GM12891 (cell line): ENCODE data around the gene ROBO1. TPM values are rescaled to one million over a fixed set of nuclear protein-coding genes. Genes with fewer than 3 reads are reported as not detected.
"Not testable (repeated sequence)": the region's sequence is repeated elsewhere in the genome, so short reads cannot be mapped to it uniquely, and the experiment has no call there.

Experiments
- DNase-seq: peaks from one replicate; pipeline ENCODE4 v3.0.0; 2011; ENCODE audit warnings: low spot score; ENCODE audit not compliant: insufficient read length
- FAIRE-seq: peaks from 2 replicates; lab custom pipeline; 2011; peaks lifted over from hg19 to GRCh38; lab: Jason Lieb, UNC
- PAX5 ChIP-seq: IDR thresholded peaks from 2 replicates; pipeline ENCODE4 v1.6.1; 2011; ENCODE audit warnings: low read length, moderate library complexity, mild to moderate bottlenecking; ENCODE audit not compliant: insufficient read depth, severe bottlenecking
- POLR2A ChIP-seq: IDR thresholded peaks from 2 replicates; pipeline ENCODE4 v1.6.1; 2011; ENCODE audit warnings: low read depth, low read length, control low read depth
- POLR2AphosphoS5 ChIP-seq: IDR thresholded peaks from 2 replicates; pipeline ENCODE4 v1.6.1; 2011; ENCODE audit warnings: low read depth, low read length, control low read depth
- POU2F2 ChIP-seq: IDR thresholded peaks from 2 replicates; pipeline ENCODE4 v1.6.1; 2011; ENCODE audit warnings: low read depth, mild to moderate bottlenecking, control low read depth, low read length, moderate library complexity
- SPI1 ChIP-seq: IDR thresholded peaks from 2 replicates; pipeline ENCODE4 v1.6.1; 2011; ENCODE audit warnings: low read depth, low read length, control low read depth
- TAF1 ChIP-seq: IDR thresholded peaks from 2 replicates; pipeline ENCODE4 v1.6.1; 2011; ENCODE audit warnings: low read depth, low read length, control low read depth
- polyA plus RNA-seq: library from polyadenylated mRNA; unstranded; fragments of >200 nt; gene quantifications from one replicate; pipeline ENCODE4 v1.2.1, GENCODE V29; 2012; ENCODE audit warnings: low read depth, missing spikeins, inconsistent platforms; ENCODE audit not compliant: missing spikeins

ROBO1 gene
- polyA plus RNA-seq: 22.5 TPM

- FAIRE-seq: no peak
- TF ChIP-seq POLR2AphosphoS5 (no peak), PAX5 (no peak), POU2F2 (no peak), SPI1 (no peak)
- no peak for DNase-seq
Measured at GRCh38 chr3:79767905-79768267, at the start of gene ROBO1. TSS of gene ROBO1 (minus strand) at chr3:79767998.

- FAIRE-seq: no peak
- no peak for DNase-seq
- TF ChIP-seq POLR2A: no peak
- TF ChIP-seq PAX5: no peak
- no peak for TF ChIP-seq SPI1
- TF ChIP-seq TAF1: no peak
- no peak for TF ChIP-seq POLR2AphosphoS5
- no peak for TF ChIP-seq POU2F2
Measured at GRCh38 chr3:79817224-79817623, 49.4 kb upstream of the ROBO1 start.

GRCh38 chr3:79815478-79815877 is 47.7 kb upstream of the ROBO1 start:
- DNase-seq (no peak), FAIRE-seq (no peak)
- TF ChIP-seq POLR2A (no peak), POLR2AphosphoS5 (no peak), TAF1 (no peak), PAX5 (no peak), POU2F2 (no peak), SPI1 (no peak)

- TF ChIP-seq POU2F2 (no peak), POLR2A (no peak), SPI1 (no peak), POLR2AphosphoS5 (no peak), PAX5 (no peak), TAF1 (no peak)
- FAIRE-seq (no peak), DNase-seq (no peak)
Measured at GRCh38 chr3:79810581-79810980, 42.8 kb upstream of the ROBO1 start.

- TF ChIP-seq SPI1 (no peak), PAX5 (no peak), POLR2A (no peak), TAF1 (no peak), POU2F2 (no peak), POLR2AphosphoS5 (no peak)
- no peak for FAIRE-seq
Measured at GRCh38 chr3:79810092-79810491, 42.3 kb upstream of the ROBO1 start.

GRCh38 chr3:79809106-79809505 is 41.3 kb upstream of the ROBO1 start:
- DNase-seq (no peak), FAIRE-seq (no peak)
- no peak for TF ChIP-seq PAX5

More at GRCh38 chr3:79810092-79810491, 42.3 kb upstream of the ROBO1 start:
- DNase-seq: no peak

DNA sequence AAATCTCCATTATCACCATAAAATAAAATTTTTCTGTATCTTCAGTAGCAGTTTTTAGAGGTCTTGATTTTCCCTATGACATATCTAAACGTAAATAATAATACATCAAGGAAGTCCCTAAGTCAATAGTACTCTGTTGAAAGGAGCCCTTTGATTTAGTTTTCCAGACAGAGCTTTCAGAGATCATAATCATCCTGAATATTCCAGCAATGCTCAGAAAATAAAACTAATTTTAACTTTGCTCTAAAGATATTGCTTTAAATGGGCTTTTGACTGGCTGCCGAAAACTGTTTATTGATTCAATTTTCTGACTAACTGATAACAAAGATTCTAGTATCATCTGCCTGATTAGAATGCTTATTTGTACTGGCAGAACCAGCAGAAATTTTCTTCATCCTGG is 40.7 kb upstream of the ROBO1 start:
- TF ChIP-seq TAF1 (no peak), POU2F2 (no peak), POLR2A (no peak), PAX5 (no peak), POLR2AphosphoS5 (no peak), SPI1 (no peak)
- FAIRE-seq: no peak
- DNase-seq: no peak

DNA sequence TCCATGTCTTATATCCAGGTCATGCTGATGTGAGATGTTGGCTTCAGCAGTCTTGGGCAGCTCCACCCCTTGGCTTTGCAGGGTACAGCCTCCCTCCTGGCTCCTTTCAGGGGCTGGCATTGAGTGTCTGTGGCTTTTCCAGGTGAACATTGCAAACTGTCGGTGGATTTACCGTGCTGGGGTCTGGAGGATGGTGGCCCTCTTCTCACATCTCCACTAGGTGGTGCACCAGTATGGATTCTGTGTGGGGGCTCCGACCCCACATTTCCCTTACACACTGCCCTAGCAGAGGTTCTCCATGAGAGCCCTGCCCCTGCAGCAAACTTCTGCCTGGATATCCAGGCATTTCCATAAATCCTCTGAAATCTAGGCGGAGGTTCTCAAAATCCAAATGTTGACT is 22.4 kb upstream of the ROBO1 start:
- FAIRE-seq, DNase-seq: not testable (repeated sequence)

DNA sequence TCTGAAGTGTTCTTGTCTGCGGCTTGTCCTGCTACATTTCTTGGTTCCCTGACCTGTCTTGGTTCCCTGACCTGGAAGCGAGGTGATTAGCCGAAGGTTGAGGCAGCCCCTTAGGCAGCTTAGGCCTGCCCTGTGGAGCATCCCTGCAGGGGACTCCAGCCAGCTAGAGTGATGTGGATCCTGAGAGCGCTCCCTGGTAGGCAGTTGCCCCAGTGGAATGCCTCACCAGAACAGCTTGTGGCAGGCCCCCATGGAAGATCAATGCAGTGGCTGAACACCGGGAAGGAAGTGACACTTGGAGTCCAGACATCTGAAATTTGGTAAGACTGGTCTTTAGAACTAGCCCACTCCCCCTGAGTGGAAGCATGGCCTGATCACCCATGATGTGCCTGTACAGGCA is 5.5 kb upstream of the ROBO1 start:
- DNase-seq: no peak
- TF ChIP-seq PAX5 (no peak), TAF1 (no peak), POLR2A (no peak), POU2F2 (no peak), SPI1 (no peak), POLR2AphosphoS5 (no peak)
- no peak for FAIRE-seq

DNA sequence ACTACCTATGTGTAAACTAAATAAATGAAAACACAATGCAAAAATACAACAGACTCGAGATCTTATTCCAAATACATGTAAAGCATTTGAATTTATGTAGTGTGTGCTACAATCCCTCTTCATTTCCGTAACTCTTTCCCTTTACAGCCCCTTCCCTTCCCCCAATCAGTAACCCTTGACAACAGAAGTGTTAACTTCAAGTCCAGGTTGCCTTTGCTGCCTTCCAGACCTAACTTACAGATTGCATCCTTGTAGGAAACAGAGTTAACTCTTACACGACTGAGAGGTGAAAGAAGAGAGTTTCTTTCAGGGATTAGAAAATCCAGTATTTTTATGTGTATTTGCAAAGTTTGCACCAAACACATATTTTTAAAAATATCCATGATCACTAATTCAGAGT is 1.4 kb upstream of the ROBO1 start:
- no peak for FAIRE-seq
- no peak for TF ChIP-seq POU2F2
- no peak for TF ChIP-seq PAX5
- no peak for DNase-seq

GRCh38 chr3:79767194-79767904 is 449 bp downstream of the ROBO1 start:
- FAIRE-seq (no peak), DNase-seq (no peak)
- TF ChIP-seq TAF1 (no peak), PAX5 (no peak), POLR2A (no peak), POU2F2 (no peak), SPI1 (no peak), POLR2AphosphoS5 (no peak)
